ENCODE results near the gene CEBPB.
A peak's percentile ranks its signal among the peaks of the same experiment; 100 is the strongest.

The CEBPB gene

DNA sequence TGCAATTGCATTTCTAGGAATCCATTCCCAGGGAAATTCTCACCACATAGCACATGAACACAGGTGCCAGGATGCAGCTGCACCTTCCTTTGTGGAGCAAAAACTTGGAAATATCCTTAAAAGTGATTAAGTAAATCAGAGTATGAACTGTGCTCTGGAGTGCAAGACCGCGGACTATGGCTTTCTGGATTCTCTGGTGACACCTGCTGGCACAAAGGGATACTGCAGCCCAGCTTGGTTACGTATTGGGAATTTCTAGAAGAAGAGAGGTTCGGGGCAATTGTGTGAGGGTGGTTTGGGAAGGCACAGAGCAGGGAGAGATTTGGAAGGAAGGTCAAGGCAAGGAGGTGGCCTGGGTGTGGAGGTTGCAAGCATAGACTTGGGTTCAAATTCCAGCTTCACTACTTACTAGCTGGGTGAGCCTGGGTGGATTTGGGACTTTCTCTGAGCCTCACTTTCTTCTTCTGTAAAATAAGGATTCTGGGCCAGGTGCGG is 21.3 kb upstream of the CEBPB start:
- TF ChIP-seq, protein P1, sequence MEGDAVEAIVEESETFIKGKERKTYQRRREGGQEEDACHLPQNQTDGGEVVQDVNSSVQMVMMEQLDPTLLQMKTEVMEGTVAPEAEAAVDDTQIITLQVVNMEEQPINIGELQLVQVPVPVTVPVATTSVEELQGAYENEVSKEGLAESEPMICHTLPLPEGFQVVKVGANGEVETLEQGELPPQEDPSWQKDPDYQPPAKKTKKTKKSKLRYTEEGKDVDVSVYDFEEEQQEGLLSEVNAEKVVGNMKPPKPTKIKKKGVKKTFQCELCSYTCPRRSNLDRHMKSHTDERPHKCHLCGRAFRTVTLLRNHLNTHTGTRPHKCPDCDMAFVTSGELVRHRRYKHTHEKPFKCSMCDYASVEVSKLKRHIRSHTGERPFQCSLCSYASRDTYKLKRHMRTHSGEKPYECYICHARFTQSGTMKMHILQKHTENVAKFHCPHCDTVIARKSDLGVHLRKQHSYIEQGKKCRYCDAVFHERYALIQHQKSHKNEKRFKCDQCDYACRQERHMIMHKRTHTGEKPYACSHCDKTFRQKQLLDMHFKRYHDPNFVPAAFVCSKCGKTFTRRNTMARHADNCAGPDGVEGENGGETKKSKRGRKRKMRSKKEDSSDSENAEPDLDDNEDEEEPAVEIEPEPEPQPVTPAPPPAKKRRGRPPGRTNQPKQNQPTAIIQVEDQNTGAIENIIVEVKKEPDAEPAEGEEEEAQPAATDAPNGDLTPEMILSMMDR (conservative IDR thresholded peaks at IDR 0.05; ENCODE audit: low read depth, low read length): peak; percentile 98
- Histone ChIP-seq H3K27me3 (ENCODE audit: insufficient read depth, low read depth) (no peaks in the 10 kb centered on the region), H3K4me3 (IDR thresholded peaks at IDR 0.05; ENCODE audit: insufficient read depth, low read depth, low read length) (no peak overlapping the region), H3K27ac (no peak overlapping the region), H3K9ac (no peak overlapping the region), H3K4me1 (ENCODE audit: low read depth, poor library complexity, severe bottlenecking) (peaks cover 11% of the 10 kb centered on the region), H3K4me2 (no peak overlapping the region), H2AFZ (ENCODE audit: low read depth) (no peak overlapping the region), H4K20me1 (ENCODE audit: insufficient read depth) (no peaks in the 10 kb centered on the region), H3K79me2 (ENCODE audit: insufficient read depth, low read depth) (no peaks in the 10 kb centered on the region), H3K36me3 (ENCODE audit: insufficient read depth) (no peaks in the 10 kb centered on the region)

DNA sequence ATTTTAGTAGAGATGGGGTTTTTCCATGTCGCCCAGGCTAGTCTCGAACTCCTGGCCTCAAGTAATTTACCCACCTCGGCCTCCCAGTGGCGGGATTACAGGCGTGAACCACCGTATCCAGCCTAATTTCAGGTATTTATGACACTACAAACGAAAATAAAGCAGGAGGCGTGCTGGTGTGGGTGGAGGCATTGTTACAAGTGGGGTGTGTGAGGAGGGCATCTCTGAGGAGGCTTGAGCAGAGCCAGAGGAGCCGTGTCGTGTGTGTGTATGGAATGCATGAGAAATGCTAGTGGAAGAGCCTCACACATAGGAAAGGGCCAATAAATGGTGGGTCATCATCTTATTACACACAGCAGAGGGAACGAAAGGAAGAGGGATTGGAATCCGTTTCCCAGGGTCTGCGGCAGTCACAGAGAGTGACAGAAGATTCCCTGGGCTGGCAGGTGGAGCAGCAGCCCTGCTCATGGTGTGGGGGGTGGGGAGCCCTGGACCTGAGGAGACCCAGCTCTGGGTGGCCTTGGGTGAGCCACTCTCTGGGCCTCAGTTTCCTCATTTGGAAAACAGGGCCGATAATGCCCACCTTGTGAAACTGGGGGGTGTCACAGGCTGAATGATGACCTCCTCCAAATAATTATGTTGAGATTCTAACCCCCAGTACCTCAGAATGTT is 19.9 kb upstream of the CEBPB start:
- TF ChIP-seq, protein P1 (conservative IDR thresholded peaks at IDR 0.05; ENCODE audit: low read depth, low read length): no peak
- H3K27me3 ChIP-seq (ENCODE audit: insufficient read depth, low read depth): no peaks in the 10 kb centered on the region
- H4K20me1 ChIP-seq (ENCODE audit: insufficient read depth): no peaks in the 10 kb centered on the region
- H3K9ac ChIP-seq: no peak overlapping the region
- peaks cover 11% of the 10 kb centered on the region for H3K4me1 ChIP-seq (ENCODE audit: low read depth, poor library complexity, severe bottlenecking)
- no peaks in the 10 kb centered on the region for H3K79me2 ChIP-seq (ENCODE audit: insufficient read depth, low read depth)
- no peak overlapping the region for H3K27ac ChIP-seq
- no peaks in the 10 kb centered on the region for H3K36me3 ChIP-seq (ENCODE audit: insufficient read depth)
- no peak overlapping the region for H2AFZ ChIP-seq (ENCODE audit: low read depth)
- H3K4me2 ChIP-seq: no peak overlapping the region
- no peak overlapping the region for H3K4me3 ChIP-seq (IDR thresholded peaks at IDR 0.05; ENCODE audit: insufficient read depth, low read depth, low read length)

DNA sequence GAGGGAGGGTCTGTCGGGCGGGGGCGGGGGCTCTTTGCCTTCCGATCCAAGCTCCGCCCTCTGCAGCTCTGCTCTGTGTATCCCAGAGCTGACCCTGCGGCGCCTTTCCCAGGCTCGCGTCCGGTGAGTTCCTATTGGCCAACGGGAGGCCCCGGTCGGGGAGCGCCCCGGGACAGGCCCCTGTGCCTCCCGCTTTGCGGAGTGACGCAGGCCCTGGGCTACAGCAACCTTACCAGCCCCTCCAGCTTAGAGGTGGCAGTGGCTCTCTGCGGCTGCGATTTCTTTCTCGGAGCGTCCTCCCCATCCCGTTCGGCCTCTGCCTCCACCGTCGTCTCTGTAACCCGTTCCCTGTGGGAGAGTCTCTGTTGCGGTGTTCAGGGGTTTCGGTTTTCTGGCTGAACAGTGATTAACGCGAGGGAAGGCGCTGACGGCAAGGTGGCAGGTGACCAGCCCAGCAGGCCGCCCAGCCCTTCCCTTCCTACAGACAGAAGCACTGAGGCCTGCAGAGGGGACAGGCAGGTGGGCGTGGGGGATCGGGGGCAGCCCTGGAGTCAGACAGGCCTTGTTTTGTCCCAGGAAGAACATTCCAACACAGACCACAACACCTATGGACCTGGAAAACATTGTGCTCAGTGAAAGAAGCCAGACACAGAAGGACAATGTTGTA is 18.1 kb upstream of the CEBPB start:
- TF ChIP-seq, protein P1 (conservative IDR thresholded peaks at IDR 0.05; ENCODE audit: low read depth, low read length): no peak
- Histone ChIP-seq H3K27ac (no peak overlapping the region), H3K4me1 (ENCODE audit: low read depth, poor library complexity, severe bottlenecking) (no peaks in the 10 kb centered on the region), H4K20me1 (ENCODE audit: insufficient read depth) (no peaks in the 10 kb centered on the region), H2AFZ (ENCODE audit: low read depth) (no peak overlapping the region), H3K4me3 (IDR thresholded peaks at IDR 0.05; ENCODE audit: insufficient read depth, low read depth, low read length) (no peak overlapping the region), H3K9ac (no peak overlapping the region), H3K4me2 (no peak overlapping the region), H3K36me3 (ENCODE audit: insufficient read depth) (no peaks in the 10 kb centered on the region), H3K27me3 (ENCODE audit: insufficient read depth, low read depth) (no peaks in the 10 kb centered on the region), H3K79me2 (ENCODE audit: insufficient read depth, low read depth) (no peaks in the 10 kb centered on the region)

DNA sequence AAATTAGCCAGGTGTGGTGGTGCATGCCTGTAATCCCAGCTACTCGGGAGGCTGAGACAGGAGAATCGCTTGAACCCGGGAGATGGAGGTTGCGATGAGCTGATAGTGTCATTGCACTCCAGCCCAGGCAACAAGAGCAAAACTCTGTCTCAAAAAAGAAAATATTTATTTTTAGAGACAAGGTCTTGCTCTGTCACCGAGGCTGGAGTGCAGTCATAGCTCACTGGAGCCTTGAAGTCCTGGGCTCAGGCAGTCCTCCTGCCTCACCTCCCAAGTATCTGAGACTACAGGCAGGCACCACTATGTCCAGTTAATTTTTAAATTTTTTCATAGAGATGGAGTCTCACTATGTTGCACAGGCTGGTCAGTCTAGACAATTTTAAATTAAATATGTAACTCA is 16.2 kb upstream of the CEBPB start:
- no peak overlapping the region for H3K4me2 ChIP-seq
- no peaks in the 10 kb centered on the region for H4K20me1 ChIP-seq (ENCODE audit: insufficient read depth)
- H3K27me3 ChIP-seq (ENCODE audit: insufficient read depth, low read depth): no peaks in the 10 kb centered on the region
- H3K79me2 ChIP-seq (ENCODE audit: insufficient read depth, low read depth): no peaks in the 10 kb centered on the region
- no peak overlapping the region for H3K27ac ChIP-seq
- H3K4me1 ChIP-seq (ENCODE audit: low read depth, poor library complexity, severe bottlenecking): no peaks in the 10 kb centered on the region
- H3K4me3 ChIP-seq (IDR thresholded peaks at IDR 0.05; ENCODE audit: insufficient read depth, low read depth, low read length): no peak overlapping the region
- TF ChIP-seq, protein P1 (conservative IDR thresholded peaks at IDR 0.05; ENCODE audit: low read depth, low read length): no peak
- H2AFZ ChIP-seq (ENCODE audit: low read depth): no peak overlapping the region
- no peak overlapping the region for H3K9ac ChIP-seq
- H3K36me3 ChIP-seq (ENCODE audit: insufficient read depth): no peaks in the 10 kb centered on the region
